K562 (cell line): ENCODE results near the gene SHTN1. TPM values are rescaled to one million over a fixed set of nuclear protein-coding genes. Genes with fewer than 3 reads are reported as not detected.

Experiments
- ATAC-seq: fragments of 200-7000 bp; cut with Tn5 transposase; 3 replicates; pipeline ENCODE4 v1.9.1; 2020; ENCODE audit warnings: moderate library complexity
- BruUV-seq: library from RNA; stranded (reverse); fragments of 400-500 nt; replicated peaks from 2 replicates; lab custom pipeline; 2021; lab: Mats Ljungman, UMichigan
- CTCF ChIA-PET: fragments of 300-600 bp; formaldehyde crosslinking; extraction: SDS; loops from one replicate; lab custom pipeline; 2021; ENCODE audit warnings: low intra/inter-chr PET ratio; lab: Yijun Ruan, JAX
- POLR2A ChIA-PET: fragments of 300-600, 350-650 bp; sonication (Branson Sonifier 250); formaldehyde crosslinking; extraction: SDS; loops from one replicate; lab custom pipeline; 2021; ENCODE audit warnings: antibody characterized with exemption, inconsistent platforms; lab: Yijun Ruan, JAX
- DNase-seq, 4 experiments: peaks; one replicate each; pipeline versions ENCODE4 v3.0.0 to v3.0.0-alpha.2; 2011 to 2018; ENCODE audit warnings: low spot score in 3 of 4, mixed read lengths in 3 of 4; ENCODE audit errors: extremely low read depth in 1 of 4
- FAIRE-seq: peaks from 2 replicates; lab custom pipeline; 2011; peaks lifted over from hg19 to GRCh38; lab: Jason Lieb, UNC
- H2AFZ ChIP-seq: 2 replicates; pipeline ENCODE4 v1.6.0; 2011; ENCODE audit warnings: low read depth, low read length, control low read depth, inconsistent platforms
- H3K27ac ChIP-seq: fragments of 200-600 bp; 3 replicates; pipeline ENCODE4 v1.8.0; 2011; ENCODE audit warnings: low read depth, mild to moderate bottlenecking, control low read depth, inconsistent platforms, low read length, moderate library complexity, mixed read lengths; ENCODE audit errors: extremely low read depth
- H3K27me3 ChIP-seq, 2 experiments: fragments of 300-600 bp in 1 of 2; 2 replicates in 1 of 2; 3 replicates in 1 of 2; pipeline versions ENCODE4 v1.6.0 to v1.8.0; 2011; ENCODE audit warnings: inconsistent platforms in 2 of 2, low read length in 2 of 2, mild to moderate bottlenecking in 1 of 2, mixed read lengths in 1 of 2, moderate library complexity in 1 of 2; ENCODE audit not compliant: control insufficient read depth in 2 of 2, insufficient read depth in 2 of 2
- H3K36me3 ChIP-seq: fragments of 300-600 bp; 3 replicates; pipeline ENCODE4 v1.8.0; 2011; ENCODE audit warnings: mild to moderate bottlenecking, low read length, inconsistent platforms; ENCODE audit not compliant: control insufficient read depth, insufficient read depth
- H3K4me1 ChIP-seq, 2 experiments: fragments of 200-600 bp in 1 of 2; replicated peaks in 1 of 2; 2 replicates in 1 of 2; 3 replicates in 1 of 2; pipeline versions ENCODE4 v1.5.1 to v1.8.0; 2011; ENCODE audit warnings: inconsistent platforms in 2 of 2, low read length in 2 of 2, mild to moderate bottlenecking in 1 of 2, mixed read lengths in 1 of 2, moderate library complexity in 1 of 2; ENCODE audit not compliant: control insufficient read depth in 2 of 2, insufficient read depth in 2 of 2
- H3K4me2 ChIP-seq: 2 replicates; pipeline ENCODE4 v1.6.1; 2011; ENCODE audit warnings: low read length, control low read depth, inconsistent platforms, mixed read lengths; ENCODE audit not compliant: insufficient read depth
- H3K4me3 ChIP-seq: fragments of 200-600 bp; sonication (generic), shearing (Covaris generic); 2 replicates; pipeline ENCODE4 v1.5.1; 2016; ENCODE audit warnings: control low read depth, inconsistent platforms
- H3K79me2 ChIP-seq: fragments of 200-600 bp; 3 replicates; pipeline ENCODE4 v1.8.0; 2011; ENCODE audit warnings: low read length, inconsistent platforms; ENCODE audit not compliant: control insufficient read depth, insufficient read depth
- H3K9ac ChIP-seq, 2 experiments: 2 replicates each; pipeline versions ENCODE4 v1.6.0 to v1.6.1; 2011; ENCODE audit warnings: low read depth in 2 of 2, low read length in 2 of 2, control low read depth in 1 of 2, inconsistent platforms in 1 of 2, mild to moderate bottlenecking in 1 of 2, mixed read lengths in 1 of 2; ENCODE audit not compliant: insufficient read depth in 1 of 2
- H3K9me1 ChIP-seq: one replicate; pipeline ENCODE4 v1.6.0; 2011; ENCODE audit warnings: inconsistent platforms, mild to moderate bottlenecking, low read length, moderate library complexity; ENCODE audit not compliant: control insufficient read depth, insufficient read depth
- H3K9me3 ChIP-seq: replicated peaks from 2 replicates; pipeline ENCODE4 v1.5.1; 2011; ENCODE audit warnings: low read depth, low read length, inconsistent platforms; ENCODE audit not compliant: control insufficient read depth, insufficient read depth
- H4K20me1 ChIP-seq: replicated peaks from 2 replicates; pipeline ENCODE4 v1.6.1; 2011; ENCODE audit warnings: low read length, inconsistent platforms, mixed read lengths; ENCODE audit not compliant: control insufficient read depth, insufficient read depth
- CLOCK ChIP-seq: fragments of 250-450 bp; sonication (Bioruptor Pico); IDR thresholded peaks from 2 replicates; pipeline ENCODE4 v1.4.0; 2020; ENCODE audit warnings: mild to moderate bottlenecking, moderate library complexity, borderline replicate concordance
- FOSL1 ChIP-seq: fragments of 200-800 bp; sonication (Bioruptor generic); conservative IDR thresholded peaks from 2 replicates; pipeline ENCODE4 v1.6.1; 2016; ENCODE audit warnings: missing genetic modification characterization, missing compliant biosample characterization
- MAFF ChIP-seq: IDR thresholded peaks from 2 replicates; pipeline ENCODE4 v1.6.1; 2012; ENCODE audit warnings: low read length, improper control_type of control experiment
- MCM2 ChIP-seq: fragments of 450-650 bp; IDR thresholded peaks from 2 replicates; pipeline ENCODE4 v1.6.1; 2017; ENCODE audit warnings: low read depth, mild to moderate bottlenecking
- NFE2 ChIP-seq: IDR thresholded peaks from 2 replicates; pipeline ENCODE4 v1.6.1; 2014; ENCODE audit warnings: antibody characterized with exemption, low read depth
- RBM15 ChIP-seq: fragments of 200-400 bp; formaldehyde crosslinking; IDR thresholded peaks from 2 replicates; pipeline ENCODE4 v1.6.1; 2018; ENCODE audit warnings: mild to moderate bottlenecking, low read length, moderate library complexity; ENCODE audit not compliant: insufficient read depth
- SOX6 ChIP-seq: fragments of 450-650 bp; IDR thresholded peaks from 2 replicates; pipeline ENCODE4 v1.6.1; 2014; ENCODE audit warnings: mild to moderate bottlenecking
- THRB ChIP-seq: fragments of 450-650 bp; formaldehyde crosslinking; conservative IDR thresholded peaks from 2 replicates; pipeline ENCODE4 v1.4.0; 2022; ENCODE audit warnings: mild to moderate bottlenecking, missing genetic modification characterization
- ZNF431 ChIP-seq: sonication (generic); formaldehyde crosslinking; IDR thresholded peaks from 2 replicates; pipeline ENCODE4 v1.8.0; 2022; ENCODE audit warnings: mild to moderate bottlenecking, missing genetic modification reagents
- WGBS: fragments of 100-300 bp; shearing (Covaris generic); methylation state at CpG from one replicate; pipeline ENCODE4 v1.1.6; 2016; ENCODE audit warnings: low coverage, mixed read lengths; ENCODE audit not compliant: insufficient coverage; ENCODE audit errors: missing lambda C conversion rate; 5-methylcytosine and 5-hydroxymethylcytosine counted together
- in situ Hi-C: fragments of 300-500 bp; cut with MboI; formaldehyde crosslinking; loops from 4 replicates; pipeline ENCODE4 v1.15.0; 2018; ENCODE audit warnings: inconsistent platforms, mixed read lengths
- intact Hi-C: fragments of 100-400 bp; cut with micrococcal nuclease; formaldehyde crosslinking; loops from 2 replicates; pipeline ENCODE4 v1.14.2; 2022
- polyA plus RNA-seq, 8 experiments: library from polyadenylated mRNA; depleted of rRNA in 4 of 8; stranded (reverse) in 5 of 8; unstranded in 3 of 8; fragments of >200 nt; fragmentation: Nextera tagmentation in 2 of 8; fragmentation: Illumina TruSeq in 1 of 8; extraction: Ambion mirVana in 2 of 8; extraction: Trizol in 1 of 8; gene quantifications; 2 replicates each; pipeline versions ENCODE4 v1.2.1 to v1.2.3, GENCODE V29; 2011 to 2014; ENCODE audit warnings: inconsistent platforms in 1 of 8, missing spikeins in 1 of 8
- total RNA-seq, 7 experiments: library from RNA; depleted of rRNA in 6 of 7; stranded (reverse); fragments of >200 nt in 6 of 7; fragmentation: Illumina TruSeq in 2 of 7; extraction: Trizol in 2 of 7; gene quantifications; 2 replicates each; pipeline versions ENCODE4 v1.2.1 to v1.2.3, GENCODE V29; 2011 to 2021; ENCODE audit warnings: low replicate concordance in 1 of 7

SHTN1 gene
- total and polyA plus RNA-seq, 9 of the 15 experiments (the other 6 are each of a cell fraction or from before 2014, with no cell fraction given) = 5.4 to 21.3 (median 13.3) TPM

GRCh38 chr10:116886772-116887171, 118.2 kb downstream of the SHTN1 start:
- Histone ChIP-seq H3K4me3 (no peak overlapping the region), H3K9me1 (no peaks in the 10 kb centered on the region), H3K79me2 (no peaks in the 10 kb centered on the region), H2AFZ (no peak overlapping the region), H3K4me1 (no peaks in the 10 kb centered on the region), H3K9ac (no peak overlapping the region), H3K4me2 (no peak overlapping the region), H3K27ac (no peak overlapping the region), H3K9me3 (no peaks in the 10 kb centered on the region), H3K36me3 (peaks cover 30% of the 10 kb centered on the region; the same call in 2 of the 3 replicates), H4K20me1 (no peaks in the 10 kb centered on the region), H3K27me3 (no peaks in the 10 kb centered on the region)
- intact Hi-C loops = no loop called here
- in situ Hi-C loops = no loop called here
- TF ChIP-seq MCM2 = no peak
- TF ChIP-seq CLOCK = no peak
- TF ChIP-seq FOSL1 (tag) = no peak
- no peak for TF ChIP-seq MAFF
- no peak for TF ChIP-seq NFE2
- no peak for TF ChIP-seq THRB (CRISPR knock-in tag)
- no peak for TF ChIP-seq RBM15
- TF ChIP-seq SOX6 = no peak
- no peak for TF ChIP-seq ZNF431 (CRISPR knock-in tag)
- CTCF ChIA-PET = no interaction called here
- POLR2A ChIA-PET = no interaction called here
- no peak for ATAC-seq
- no peak for DNase-seq
- BruUV-seq = no TSS peak
- 100% methylated on average over 2 of the region's 4 CpGs for WGBS
- FAIRE-seq = no peak
